ENCODE data around the gene SHISA9.

GRCh38 chr16:13178318-13178717 lies 276.9 kb downstream of the SHISA9 start:
- TF ChIP-seq CTCF (IDR thresholded peaks at IDR 0.05; ENCODE audit: low read depth, low read length, poor library complexity, severe bottlenecking) (no peak), EZH2phosphoT487 (IDR thresholded peaks at IDR 0.05; ENCODE audit: borderline replicate concordance, low read length) (no peak)
